HL-60/S4 (cell line): ENCODE measurements around the gene PLCL1.

ENCODE experiments used
- in situ Hi-C: fragments of 300-500 bp; cut with MboI; formaldehyde crosslinking; loops from 2 replicates; pipeline ENCODE4 v1.14.3; 2022; ENCODE audit warnings: low sequenced_read_pairs

Gene PLCL1

DNA sequence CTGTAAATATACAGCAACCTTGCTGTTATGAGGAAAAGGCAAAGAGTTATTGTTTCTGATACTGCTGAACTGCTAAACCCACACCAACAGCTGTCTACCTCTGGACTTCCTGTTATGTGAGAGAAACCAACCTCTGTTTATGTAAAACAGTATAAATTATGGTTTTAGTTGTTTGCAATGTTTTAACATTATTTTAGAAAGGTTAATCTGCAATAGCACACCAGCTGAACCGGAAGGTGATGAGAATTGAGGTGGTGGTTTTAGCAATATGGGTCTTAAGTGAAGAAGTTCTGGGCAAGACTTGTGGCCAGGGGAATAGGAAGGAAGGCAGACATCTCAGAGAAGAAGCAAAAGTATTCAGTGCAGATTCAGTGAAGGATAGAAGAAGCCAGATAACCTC lies 237.8 kb downstream of the PLCL1 start:
- in situ Hi-C loops: no loop called here

DNA sequence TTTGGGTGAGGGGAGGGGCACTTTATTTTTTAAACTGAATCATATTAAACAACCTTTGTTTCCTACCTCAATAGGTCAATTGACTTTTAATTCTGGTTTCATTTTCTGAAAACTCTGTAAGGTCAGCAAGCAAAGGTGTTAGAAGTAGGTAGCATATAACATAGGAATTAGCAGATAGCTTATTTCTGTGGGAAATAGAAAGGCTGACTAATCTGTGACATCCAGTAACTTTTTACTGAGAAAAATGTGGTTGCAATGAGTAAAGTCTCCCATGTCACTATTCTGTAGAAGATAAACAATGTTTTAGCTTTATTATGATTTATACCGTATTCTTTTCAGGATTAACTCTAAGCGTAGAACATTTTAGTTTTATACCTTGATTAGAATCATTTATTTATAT lies 240.4 kb downstream of the PLCL1 start:
- in situ Hi-C loops: no loop called here

GRCh38 chr2:198045227-198045626 lies 240.8 kb downstream of the PLCL1 start:
- in situ Hi-C loops: no loop called here

GRCh38 chr2:198052741-198053140 lies 248.3 kb downstream of the PLCL1 start:
- in situ Hi-C loops: no loop called here

- in situ Hi-C loops: no loop called here
Measured at GRCh38 chr2:198053148-198053547, 248.8 kb downstream of the PLCL1 start.

GRCh38 chr2:198053776-198054175 lies 249.4 kb downstream of the PLCL1 start:
- in situ Hi-C loops: no loop called here

DNA sequence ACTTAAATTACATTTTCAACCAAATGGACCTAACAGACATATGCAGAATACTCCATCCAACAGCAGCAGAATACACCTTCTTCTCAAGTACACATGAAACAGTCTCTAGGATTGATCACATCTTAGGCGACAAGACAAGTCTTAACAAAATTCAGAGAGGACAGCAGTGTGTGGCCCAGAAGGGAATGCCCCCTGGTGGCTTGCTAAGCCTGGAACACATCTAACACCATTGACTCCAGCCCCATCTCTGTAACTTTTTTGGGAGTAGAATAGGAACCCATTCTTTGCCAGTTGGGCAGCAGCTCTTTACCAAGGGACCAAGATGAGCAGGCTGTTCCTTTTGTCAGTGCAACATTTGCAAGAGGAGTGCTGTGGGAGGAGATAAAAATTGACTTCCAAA lies 249.9 kb downstream of the PLCL1 start:
- in situ Hi-C loops: no loop called here

- in situ Hi-C loops: no loop called here
Measured at GRCh38 chr2:198055716-198056115, 251.3 kb downstream of the PLCL1 start.

GRCh38 chr2:198056836-198057235 lies 252.4 kb downstream of the PLCL1 start:
- in situ Hi-C loops: no loop called here

DNA sequence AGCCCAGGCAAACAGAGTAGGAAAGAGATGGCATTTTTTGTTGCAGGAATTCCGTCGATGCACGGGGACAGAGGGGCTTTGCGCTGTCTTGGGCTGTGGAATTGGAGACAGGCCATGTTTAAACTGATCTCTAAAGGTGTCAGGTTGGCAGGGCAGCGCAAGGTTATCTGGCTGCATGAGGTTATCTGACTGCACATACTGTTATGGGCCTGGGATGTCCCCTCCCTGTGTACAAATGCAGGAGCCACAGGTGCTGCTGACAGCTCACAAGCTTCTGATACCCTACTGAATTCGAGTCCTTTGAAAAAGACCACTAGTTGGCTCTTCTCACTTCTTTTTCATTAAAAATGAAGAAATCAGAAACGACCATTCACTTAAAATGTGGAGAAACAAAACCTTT lies 255.4 kb downstream of the PLCL1 start:
- in situ Hi-C loops: no loop called here

DNA sequence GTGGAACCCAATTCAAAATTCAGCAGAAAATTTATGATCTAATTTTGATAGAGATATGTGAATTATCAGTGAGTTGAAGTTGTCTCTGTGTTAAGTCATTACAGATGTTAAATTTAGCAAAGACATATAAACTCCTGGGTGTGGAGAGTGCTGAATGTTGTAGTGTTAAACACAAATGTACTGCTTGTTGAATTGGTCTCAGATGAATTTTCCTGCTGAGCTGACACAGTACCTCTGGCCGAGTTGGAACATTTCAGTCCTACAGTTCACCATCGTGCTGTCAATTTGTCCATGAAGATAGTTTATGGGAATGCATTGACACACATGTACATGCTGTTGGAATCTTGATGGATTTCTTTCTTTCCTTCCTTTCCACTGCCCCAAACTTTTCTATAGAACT lies 255.9 kb downstream of the PLCL1 start:
- in situ Hi-C loops: no loop called here

DNA sequence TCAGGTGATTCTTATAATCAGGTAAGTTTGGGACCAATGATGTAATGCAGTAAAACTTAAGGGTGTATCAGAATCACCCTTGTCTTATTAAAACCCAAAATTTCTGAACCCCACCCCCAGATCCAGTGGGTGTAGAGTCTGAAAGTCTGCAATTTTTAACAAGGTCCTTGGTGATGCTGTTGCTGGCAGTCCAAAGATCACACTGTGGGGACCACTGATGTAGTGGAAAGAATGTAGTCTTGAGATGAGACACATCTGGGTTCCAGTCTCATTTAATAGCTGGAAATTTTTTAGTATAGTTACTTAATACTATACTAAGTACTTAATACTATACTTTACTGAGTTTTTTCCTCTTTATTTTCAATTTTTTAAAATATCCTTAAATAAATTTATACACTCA lies 258.4 kb downstream of the PLCL1 start:
- in situ Hi-C loops: no loop called here

- in situ Hi-C loops: no loop called here
Measured at GRCh38 chr2:198063242-198063641, 258.8 kb downstream of the PLCL1 start.

DNA sequence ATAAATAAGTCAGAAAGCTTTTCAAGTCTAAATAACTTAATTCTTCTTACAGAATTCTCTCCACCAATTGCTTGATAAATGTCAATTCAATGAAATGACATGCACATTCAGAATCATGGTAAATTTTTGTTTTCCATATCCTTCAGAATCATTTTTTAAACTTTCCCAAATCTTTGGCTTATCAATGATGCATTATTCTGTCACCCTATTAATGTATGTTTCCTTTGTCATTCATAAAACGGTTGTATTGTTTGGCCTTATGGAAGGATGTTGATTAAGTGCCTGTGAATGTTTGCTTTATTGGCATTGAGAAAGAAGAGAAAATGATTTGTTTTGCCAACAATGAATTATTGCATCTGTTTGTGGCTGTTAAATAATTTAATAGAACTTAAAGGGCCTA lies 260.9 kb downstream of the PLCL1 start:
- in situ Hi-C loops: no loop called here

GRCh38 chr2:198066597-198066996 lies 262.2 kb downstream of the PLCL1 start:
- in situ Hi-C loops: no loop called here

- in situ Hi-C loops: no loop called here
Measured at GRCh38 chr2:198072655-198073054, 268.3 kb downstream of the PLCL1 start.

DNA sequence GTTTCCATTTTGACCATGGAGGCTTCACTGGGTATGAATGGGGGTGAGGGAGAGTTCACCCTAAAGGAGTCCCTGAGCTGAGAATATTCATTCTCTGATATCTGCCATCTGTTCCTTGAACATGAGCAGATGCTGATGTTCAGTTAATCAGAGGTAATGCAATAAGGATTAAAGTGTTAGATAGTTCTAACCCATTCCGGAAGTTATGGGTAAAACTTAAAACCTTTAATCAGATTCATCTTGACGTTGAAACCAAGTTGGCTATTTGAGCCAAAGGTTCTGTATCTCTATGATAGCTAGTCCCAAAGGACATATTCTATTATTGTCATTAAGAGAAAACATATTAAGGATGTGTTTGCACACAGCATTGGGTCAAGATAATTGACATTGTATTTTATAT lies 268.9 kb downstream of the PLCL1 start:
- in situ Hi-C loops: no loop called here

DNA sequence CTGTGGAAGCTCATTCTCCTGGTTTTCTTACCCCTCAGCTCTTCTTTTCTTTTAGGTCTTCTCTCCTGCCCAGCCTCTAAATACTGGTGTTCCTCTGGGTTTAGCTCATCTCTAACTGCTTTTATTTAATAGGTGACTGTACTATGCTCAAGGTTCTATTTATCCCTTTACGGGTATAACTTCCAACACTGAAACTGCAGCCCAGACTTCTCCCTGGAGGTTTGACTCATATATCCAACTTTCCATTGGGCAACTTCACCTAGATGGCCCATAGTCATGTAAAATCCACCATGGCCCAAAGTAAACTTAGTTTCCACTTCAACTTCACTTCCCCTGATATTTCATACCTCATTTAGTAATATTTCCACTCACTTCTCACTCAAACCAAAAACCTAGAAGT lies 273.1 kb downstream of the PLCL1 start:
- in situ Hi-C loops: no loop called here

DNA sequence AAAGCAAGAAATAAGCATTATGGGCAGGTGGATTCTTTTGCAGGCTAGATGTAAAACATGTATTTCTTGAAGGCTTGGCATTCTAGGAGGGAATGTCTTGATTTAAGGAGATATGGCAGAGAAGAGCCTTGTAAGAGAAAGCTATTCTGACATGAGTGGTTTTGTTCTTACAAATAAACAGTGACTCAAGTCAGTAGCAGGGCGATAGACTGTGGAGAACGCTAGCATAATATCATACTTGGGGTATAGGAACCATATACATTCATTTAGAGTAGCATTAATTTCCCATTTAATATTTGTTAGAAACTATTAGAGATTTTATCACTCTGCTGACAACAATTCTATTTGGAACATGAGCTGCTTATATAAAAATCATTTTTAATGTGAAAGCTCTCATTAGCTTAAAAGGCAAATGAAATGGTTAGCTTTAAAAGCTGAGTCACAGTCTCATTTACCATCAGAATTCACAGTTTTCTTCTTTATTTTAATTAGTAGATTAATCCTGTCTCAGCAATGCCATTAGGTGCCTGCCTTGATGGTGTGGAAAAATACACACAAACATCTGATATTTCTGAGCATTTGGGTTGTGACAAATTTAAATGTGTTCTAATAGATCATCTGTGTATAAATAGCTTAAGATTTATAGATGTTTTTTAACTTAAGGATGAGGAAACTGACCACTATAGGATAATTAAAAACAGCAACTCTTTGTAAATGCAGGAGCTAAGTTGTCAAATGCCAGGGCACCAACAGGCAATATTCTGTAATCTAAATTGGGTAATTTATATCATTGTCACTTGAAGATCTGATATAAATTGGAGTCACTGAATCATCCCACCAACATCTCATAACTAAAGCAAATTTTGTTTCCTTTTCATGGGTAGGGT lies 276.7 kb downstream of the PLCL1 start:
- in situ Hi-C loops: no loop called here

DNA sequence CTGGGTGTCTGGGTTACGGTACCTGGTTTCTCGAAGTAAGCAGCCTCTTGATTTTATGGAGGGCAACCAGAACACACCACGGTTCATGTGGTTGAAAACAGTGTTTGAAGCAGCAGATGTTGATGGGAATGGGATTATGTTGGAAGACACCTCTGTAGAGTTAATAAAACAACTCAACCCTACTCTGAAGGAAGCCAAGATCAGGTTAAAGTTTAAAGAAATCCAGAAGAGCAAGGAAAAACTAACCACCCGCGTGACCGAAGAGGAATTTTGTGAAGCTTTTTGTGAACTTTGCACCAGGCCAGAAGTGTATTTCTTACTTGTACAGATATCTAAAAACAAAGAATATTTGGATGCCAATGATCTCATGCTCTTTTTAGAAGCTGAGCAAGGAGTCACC lies 279.8 kb downstream of the PLCL1 start:
- in situ Hi-C loops: no loop called here

DNA sequence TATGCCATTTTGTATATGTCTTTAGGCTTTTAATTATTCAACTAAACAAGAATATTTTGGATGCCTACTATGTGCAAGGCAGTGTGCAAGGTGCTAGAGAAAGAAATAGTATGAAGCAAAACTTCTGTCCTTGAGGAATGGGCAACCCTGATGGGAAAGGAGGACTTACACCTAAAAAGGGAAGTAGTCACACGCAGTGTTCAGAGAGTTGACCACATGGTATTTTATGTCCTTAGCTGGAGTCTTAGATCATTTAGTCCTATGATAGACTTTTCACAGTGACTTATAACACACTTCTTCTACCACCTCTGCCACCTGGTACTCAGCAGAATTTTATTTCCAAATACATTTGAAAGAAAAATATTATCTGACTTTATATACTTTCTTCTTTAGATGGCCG lies 291.6 kb downstream of the PLCL1 start:
- in situ Hi-C loops: no loop called here

DNA sequence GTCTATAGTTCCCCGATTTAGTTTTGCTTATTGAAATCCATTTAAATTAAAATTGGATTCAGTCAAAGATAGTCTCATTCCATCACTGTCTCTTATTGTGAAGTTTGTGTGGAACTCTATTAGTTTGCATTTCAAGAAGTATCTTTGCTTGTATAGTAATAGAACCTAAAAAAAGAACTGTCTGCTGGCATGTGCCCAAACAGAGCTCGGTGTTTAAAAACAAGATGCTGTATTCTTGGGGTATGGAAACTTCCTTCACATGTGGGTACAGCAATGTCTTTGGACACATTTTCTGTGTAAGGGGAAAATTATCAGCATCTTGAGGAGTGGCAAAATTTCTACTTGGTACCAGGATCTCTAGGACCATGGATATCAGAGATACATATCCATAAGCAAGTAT lies 292.6 kb downstream of the PLCL1 start:
- in situ Hi-C loops: no loop called here

DNA sequence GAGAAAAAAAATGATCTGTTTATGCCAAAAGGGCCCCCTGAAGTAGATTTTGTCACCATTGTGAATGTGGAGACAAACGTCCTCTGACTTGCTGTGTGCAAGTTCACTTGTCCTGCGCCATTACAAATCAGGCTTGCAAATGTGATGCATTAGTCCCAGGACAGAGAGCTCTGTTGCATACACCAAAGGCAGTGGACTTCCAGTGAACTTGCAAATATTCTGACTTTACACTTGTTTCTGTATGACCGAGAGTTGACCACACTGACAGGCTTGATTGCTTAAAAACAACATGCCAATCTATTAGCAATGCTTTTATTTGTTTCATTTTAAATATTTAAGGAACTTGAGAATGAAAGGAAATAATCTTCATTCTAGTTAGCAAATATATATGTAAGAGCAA lies 293.2 kb downstream of the PLCL1 start:
- in situ Hi-C loops: no loop called here
